Measurements from ENCODE around the gene PLXNB1.

PLXNB1 gene

DNA sequence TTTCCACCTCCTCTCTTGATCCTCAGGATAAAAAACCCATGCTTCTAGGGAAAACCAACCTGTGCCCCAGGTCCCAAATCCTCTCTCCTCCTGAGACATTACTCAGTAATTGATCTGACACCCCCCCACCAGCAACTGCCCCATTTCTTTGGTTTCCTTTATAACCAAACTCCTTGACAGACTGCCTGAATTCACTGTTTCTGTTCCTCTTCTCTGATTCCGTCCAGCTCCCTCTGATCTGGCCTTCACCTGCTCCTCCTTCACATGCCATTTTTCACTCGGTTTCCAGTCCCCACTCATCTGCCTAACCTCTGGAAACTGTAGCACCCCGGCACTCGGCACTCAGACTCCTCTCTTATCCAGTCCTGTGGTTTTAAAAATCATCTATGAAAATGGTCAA is 7.9 kb upstream of the PLXNB1 start:
- Histone ChIP-seq H3K4me3 (ENCODE audit: low read depth, low read length, poor library complexity, severe bottlenecking) (no peak overlapping the region), H4K20me1 (ENCODE audit: insufficient read depth, low read length) (no peaks in the 10 kb centered on the region), H3K9ac (ENCODE audit: low read length) (no peak overlapping the region), H3K9me3 (ENCODE audit: low read length) (no peaks in the 10 kb centered on the region), H3K4me1 (ENCODE audit: insufficient read depth, low read length, severe bottlenecking) (peaks cover 51% of the 10 kb centered on the region), H3K4me2 (ENCODE audit: low read length) (no peak overlapping the region), H3K27ac (ENCODE audit: low read depth, low read length, poor library complexity, severe bottlenecking) (no peak overlapping the region), H3K9me2 (ENCODE audit: low read depth, low read length) (no peaks in the 10 kb centered on the region), H3F3A (ENCODE audit: insufficient read depth, low read length) (no peaks in the 10 kb centered on the region), H3K27me3 (ENCODE audit: insufficient read depth, low read length) (no peaks in the 10 kb centered on the region), H2AFZ (ENCODE audit: low read length) (no peak overlapping the region), H3K36me3 (ENCODE audit: insufficient read depth, low read length) (peaks cover 37% of the 10 kb centered on the region), H3K79me2 (ENCODE audit: insufficient read depth, low read length) (peaks cover 19% of the 10 kb centered on the region)
- TF ChIP-seq, protein P1, sequence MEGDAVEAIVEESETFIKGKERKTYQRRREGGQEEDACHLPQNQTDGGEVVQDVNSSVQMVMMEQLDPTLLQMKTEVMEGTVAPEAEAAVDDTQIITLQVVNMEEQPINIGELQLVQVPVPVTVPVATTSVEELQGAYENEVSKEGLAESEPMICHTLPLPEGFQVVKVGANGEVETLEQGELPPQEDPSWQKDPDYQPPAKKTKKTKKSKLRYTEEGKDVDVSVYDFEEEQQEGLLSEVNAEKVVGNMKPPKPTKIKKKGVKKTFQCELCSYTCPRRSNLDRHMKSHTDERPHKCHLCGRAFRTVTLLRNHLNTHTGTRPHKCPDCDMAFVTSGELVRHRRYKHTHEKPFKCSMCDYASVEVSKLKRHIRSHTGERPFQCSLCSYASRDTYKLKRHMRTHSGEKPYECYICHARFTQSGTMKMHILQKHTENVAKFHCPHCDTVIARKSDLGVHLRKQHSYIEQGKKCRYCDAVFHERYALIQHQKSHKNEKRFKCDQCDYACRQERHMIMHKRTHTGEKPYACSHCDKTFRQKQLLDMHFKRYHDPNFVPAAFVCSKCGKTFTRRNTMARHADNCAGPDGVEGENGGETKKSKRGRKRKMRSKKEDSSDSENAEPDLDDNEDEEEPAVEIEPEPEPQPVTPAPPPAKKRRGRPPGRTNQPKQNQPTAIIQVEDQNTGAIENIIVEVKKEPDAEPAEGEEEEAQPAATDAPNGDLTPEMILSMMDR (IDR thresholded peaks at IDR 0.05; ENCODE audit: low read length) = no peak
- no peak for TF ChIP-seq EZH2 (IDR thresholded peaks at IDR 0.05; ENCODE audit: borderline replicate concordance, low read length)

DNA sequence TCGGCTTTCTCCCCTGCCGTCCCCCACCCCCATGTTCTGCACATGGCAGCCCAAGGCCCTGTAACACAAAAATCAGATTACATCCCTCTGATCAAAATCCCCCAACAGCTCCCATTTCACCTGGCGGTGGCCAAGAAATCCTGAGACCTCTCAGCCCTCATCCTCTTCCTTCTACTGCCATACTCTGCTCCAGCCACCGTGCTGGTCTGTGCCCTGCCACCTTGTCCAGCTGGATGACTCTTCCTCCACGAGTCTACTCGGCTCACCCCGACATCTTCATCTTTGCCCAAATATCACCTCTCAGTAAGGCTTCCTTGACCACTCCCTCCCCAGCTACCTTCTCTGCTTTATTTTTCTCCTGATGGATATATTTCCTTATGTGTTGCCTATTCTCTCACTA is 7.0 kb upstream of the PLXNB1 start:
- Histone ChIP-seq H2AFZ (ENCODE audit: low read length) (no peak overlapping the region), H3K9ac (ENCODE audit: low read length) (no peak overlapping the region), H3K27ac (ENCODE audit: low read depth, low read length, poor library complexity, severe bottlenecking) (peak overlapping the region; percentile 15), H3K36me3 (ENCODE audit: insufficient read depth, low read length) (peaks cover 38% of the 10 kb centered on the region), H3K4me2 (ENCODE audit: low read length) (no peak overlapping the region; the same call in 1 of the 2 replicates), H3K9me2 (ENCODE audit: low read depth, low read length) (no peaks in the 10 kb centered on the region), H3K79me2 (ENCODE audit: insufficient read depth, low read length) (peaks cover 15% of the 10 kb centered on the region), H4K20me1 (ENCODE audit: insufficient read depth, low read length) (no peaks in the 10 kb centered on the region), H3K4me3 (ENCODE audit: low read depth, low read length, poor library complexity, severe bottlenecking) (no peak overlapping the region), H3F3A (ENCODE audit: insufficient read depth, low read length) (no peaks in the 10 kb centered on the region), H3K9me3 (ENCODE audit: low read length) (no peaks in the 10 kb centered on the region), H3K27me3 (ENCODE audit: insufficient read depth, low read length) (no peaks in the 10 kb centered on the region), H3K4me1 (ENCODE audit: insufficient read depth, low read length, severe bottlenecking) (peaks cover 47% of the 10 kb centered on the region)
- TF ChIP-seq, protein P1 (IDR thresholded peaks at IDR 0.05; ENCODE audit: low read length) = no peak
- no peak for TF ChIP-seq EZH2 (IDR thresholded peaks at IDR 0.05; ENCODE audit: borderline replicate concordance, low read length)

DNA sequence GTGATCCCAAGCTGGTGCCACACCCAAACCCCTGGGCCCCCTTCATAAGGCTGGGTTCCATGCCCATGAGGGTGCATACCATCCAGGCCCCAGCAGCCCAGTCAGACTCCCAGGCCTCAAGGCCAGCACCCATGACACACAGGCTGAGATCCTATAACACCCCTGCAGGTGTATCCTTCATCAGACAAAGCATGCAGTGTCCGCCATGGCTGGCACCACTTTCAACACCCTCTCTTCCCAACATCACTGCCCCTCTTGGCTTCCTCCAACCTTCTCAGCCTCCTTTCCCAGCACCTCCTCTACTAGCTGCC is 6.5 kb upstream of the PLXNB1 start:
- Histone ChIP-seq H3K9me3 (ENCODE audit: low read length) (no peaks in the 10 kb centered on the region), H4K20me1 (ENCODE audit: insufficient read depth, low read length) (no peaks in the 10 kb centered on the region), H3K9ac (ENCODE audit: low read length) (no peak overlapping the region), H3K4me3 (ENCODE audit: low read depth, low read length, poor library complexity, severe bottlenecking) (no peak overlapping the region), H3F3A (ENCODE audit: insufficient read depth, low read length) (no peaks in the 10 kb centered on the region), H3K79me2 (ENCODE audit: insufficient read depth, low read length) (peaks cover 11% of the 10 kb centered on the region), H3K27me3 (ENCODE audit: insufficient read depth, low read length) (no peaks in the 10 kb centered on the region), H2AFZ (ENCODE audit: low read length) (no peak overlapping the region), H3K27ac (ENCODE audit: low read depth, low read length, poor library complexity, severe bottlenecking) (peak overlapping the region; percentile 15), H3K4me1 (ENCODE audit: insufficient read depth, low read length, severe bottlenecking) (peaks cover 43% of the 10 kb centered on the region), H3K9me2 (ENCODE audit: low read depth, low read length) (no peaks in the 10 kb centered on the region), H3K4me2 (ENCODE audit: low read length) (peak overlapping the region; percentile 8; the same call in 1 of the 2 replicates), H3K36me3 (ENCODE audit: insufficient read depth, low read length) (peaks cover 38% of the 10 kb centered on the region)
- TF ChIP-seq, protein P1 (IDR thresholded peaks at IDR 0.05; ENCODE audit: low read length) = no peak
- no peak for TF ChIP-seq EZH2 (IDR thresholded peaks at IDR 0.05; ENCODE audit: borderline replicate concordance, low read length)
